ENCODE results near the gene AGA. TPM values are rescaled to one million over a fixed set of nuclear protein-coding genes. Genes with fewer than 3 reads are reported as not detected.

AGA gene
- total RNA-seq, 1 experiment from 2014 or later, result 7.6 TPM

GRCh38 chr4:177444911-177445736 is 2.9 kb upstream of the AGA start:
- TF ChIP-seq POLR2AphosphoS5 (IDR thresholded peaks at IDR 0.05; ENCODE audit: low read depth, low read length), result no peak
- TF ChIP-seq FOSL1 (IDR thresholded peaks at IDR 0.05; ENCODE audit: low read depth), result no peak
- TF ChIP-seq EZH2phosphoT487 (IDR thresholded peaks at IDR 0.05; ENCODE audit: borderline replicate concordance), result no peak
- no peak for TF ChIP-seq SRF (IDR thresholded peaks at IDR 0.05; ENCODE audit: low read depth)
- no peak for TF ChIP-seq MAX (IDR thresholded peaks at IDR 0.05)
- TF ChIP-seq TCF7L2 (IDR thresholded peaks at IDR 0.05; ENCODE audit: borderline replicate concordance, extremely low read depth, insufficient read depth, insufficient read length), result no peak
- TF ChIP-seq EGR1 (IDR thresholded peaks at IDR 0.05; ENCODE audit: low read depth), result no peak
- TF ChIP-seq SP1 (IDR thresholded peaks at IDR 0.05; ENCODE audit: low read depth), result no peak
- no peak for TF ChIP-seq CBX3 (IDR thresholded peaks at IDR 0.05; ENCODE audit: low read depth)
- no peak for TF ChIP-seq REST (IDR thresholded peaks at IDR 0.05; ENCODE audit: low read depth)
- TF ChIP-seq SIN3A (IDR thresholded peaks at IDR 0.05; ENCODE audit: low read depth), result no peak
- intact Hi-C loops (cut with micrococcal nuclease), result no loop called here
- Histone ChIP-seq H3K4me3 (replicated peaks in 1 of 2; ENCODE audit: low read depth in 1 of 2, low read length in 2 of 2) (no peak overlapping the region), H3K79me2 (ENCODE audit: insufficient read depth, low read length) (no peaks in the 10 kb centered on the region), H3K9me2 (ENCODE audit: insufficient read depth) (no peaks in the 10 kb centered on the region), H3K36me3 (ENCODE audit: control insufficient read depth in 1 of 2, insufficient read depth in 2 of 2, low read length in 2 of 2) (no peaks in the 10 kb centered on the region), H3K27me3 (ENCODE audit: insufficient read depth, low read length) (no peaks in the 10 kb centered on the region), H2AFZ (ENCODE audit: low read depth, low read length, poor library complexity, severe bottlenecking) (no peak overlapping the region), H3K9me3 (ENCODE audit: control insufficient read depth in 1 of 2, insufficient read depth in 1 of 2, low read depth in 1 of 2, low read length in 2 of 2) (no peaks in the 10 kb centered on the region), H4K20me1 (ENCODE audit: insufficient read depth) (no peaks in the 10 kb centered on the region; the same call in 1 of the 2 replicates), H3K4me2 (ENCODE audit: low read length) (no peak overlapping the region), H3K9ac (ENCODE audit: low read length) (no peak overlapping the region), H3K4me1 (ENCODE audit: control insufficient read depth in 1 of 2, insufficient read depth in 2 of 2, low read length in 2 of 2) (peaks cover 6 to 19% of the 10 kb centered on the region in 2 experiments), H3K27ac (ENCODE audit: low read depth, low read length) (no peak overlapping the region)
- CTCF ChIA-PET, result no interaction called here
- DNase-seq (ENCODE audit: low read depth, low spot score), result no peak
- RAD21 ChIA-PET (ENCODE audit: low non-redundant PET in 1 of 2, low total read pairs in 2 of 2, uncharacterized antibody in 2 of 2, unreplicated experiment in 2 of 2), result no interaction called here
- ATAC-seq, result no peak
- no TSS peak for BruUV-seq (replicated peaks)
- POLR2A ChIA-PET, result no interaction called here
